ENCODE results near the gene KLK3. TPM values are rescaled to one million over a fixed set of nuclear protein-coding genes. Genes with fewer than 3 reads are reported as not detected.
"Not testable (repeated sequence)": the region's sequence is repeated elsewhere in the genome, so short reads cannot be mapped to it uniquely, and the experiment has no call there.

The KLK3 gene
- total and polyA plus RNA-seq, 2 donors, result not detected

DNA sequence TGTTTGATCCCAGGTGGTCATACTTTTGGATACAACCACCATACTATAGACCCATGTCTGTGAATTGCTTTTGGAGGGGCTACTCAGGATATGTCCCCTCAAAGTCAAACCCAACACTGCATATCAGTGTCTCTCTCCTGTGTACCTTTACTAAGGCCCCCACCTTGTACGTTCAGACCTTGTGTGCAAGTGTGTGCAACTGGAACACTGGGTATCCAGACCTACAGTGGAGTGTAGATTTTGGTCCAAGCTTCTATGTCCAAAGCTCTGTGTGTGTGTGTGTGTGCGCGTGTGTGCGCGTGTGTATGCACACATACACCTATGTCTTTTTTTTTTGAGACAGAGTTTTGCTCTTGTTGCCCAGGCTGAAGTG, 36.5 kb downstream of the KLK3 start:
- 78% methylated on average over 5 of the region's 5 CpGs for WGBS
- H3K36me3 ChIP-seq (ENCODE audit: insufficient read depth), result no peaks in the 10 kb centered on the region
- no peak for DNase-seq (ENCODE audit: extremely low spot score)
- H3K4me1 ChIP-seq (ENCODE audit: insufficient read depth), result no peaks in the 10 kb centered on the region
- no peak overlapping the region for H3K27ac ChIP-seq (ENCODE audit: low read depth)
- no peak overlapping the region for H3K4me3 ChIP-seq (ENCODE audit: low read depth, low read length)

DNA sequence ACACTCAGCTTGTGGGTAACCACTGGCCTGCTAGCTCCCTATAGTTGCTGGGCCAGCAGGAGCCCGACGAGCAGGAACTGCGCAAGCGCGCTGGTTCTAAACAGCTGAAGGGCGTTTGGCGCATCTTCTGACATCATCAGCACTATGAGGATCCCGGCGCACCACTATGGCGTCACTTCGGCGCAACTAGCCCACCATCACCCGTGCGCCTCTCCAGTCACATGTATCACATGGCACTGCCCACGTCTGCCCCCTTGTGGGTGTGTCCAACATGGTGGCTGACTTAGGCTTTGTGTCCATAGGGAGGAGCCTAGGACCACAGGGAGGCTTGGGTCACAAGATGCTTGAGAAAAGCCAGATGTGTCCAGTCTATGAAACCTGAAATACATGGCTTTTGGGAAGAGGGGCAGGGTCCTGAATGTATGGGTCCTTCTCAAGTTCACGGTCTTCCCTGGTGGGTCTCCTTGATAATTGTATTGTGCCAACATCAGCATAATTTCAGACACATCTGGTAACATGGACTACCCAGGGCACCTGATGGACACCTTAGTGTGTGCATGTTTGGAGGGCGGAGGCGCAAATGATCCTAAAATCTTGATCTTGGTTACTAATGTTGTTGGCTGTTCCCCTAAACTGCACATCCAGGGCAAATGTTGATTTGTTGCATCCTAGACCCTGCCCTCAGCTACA, 38.5 kb downstream of the KLK3 start:
- 89% methylated on average over 18 of the region's 18 CpGs for WGBS
- no peaks in the 10 kb centered on the region for H3K36me3 ChIP-seq (ENCODE audit: insufficient read depth)
- no peak overlapping the region for H3K27ac ChIP-seq (ENCODE audit: low read depth)

DNA sequence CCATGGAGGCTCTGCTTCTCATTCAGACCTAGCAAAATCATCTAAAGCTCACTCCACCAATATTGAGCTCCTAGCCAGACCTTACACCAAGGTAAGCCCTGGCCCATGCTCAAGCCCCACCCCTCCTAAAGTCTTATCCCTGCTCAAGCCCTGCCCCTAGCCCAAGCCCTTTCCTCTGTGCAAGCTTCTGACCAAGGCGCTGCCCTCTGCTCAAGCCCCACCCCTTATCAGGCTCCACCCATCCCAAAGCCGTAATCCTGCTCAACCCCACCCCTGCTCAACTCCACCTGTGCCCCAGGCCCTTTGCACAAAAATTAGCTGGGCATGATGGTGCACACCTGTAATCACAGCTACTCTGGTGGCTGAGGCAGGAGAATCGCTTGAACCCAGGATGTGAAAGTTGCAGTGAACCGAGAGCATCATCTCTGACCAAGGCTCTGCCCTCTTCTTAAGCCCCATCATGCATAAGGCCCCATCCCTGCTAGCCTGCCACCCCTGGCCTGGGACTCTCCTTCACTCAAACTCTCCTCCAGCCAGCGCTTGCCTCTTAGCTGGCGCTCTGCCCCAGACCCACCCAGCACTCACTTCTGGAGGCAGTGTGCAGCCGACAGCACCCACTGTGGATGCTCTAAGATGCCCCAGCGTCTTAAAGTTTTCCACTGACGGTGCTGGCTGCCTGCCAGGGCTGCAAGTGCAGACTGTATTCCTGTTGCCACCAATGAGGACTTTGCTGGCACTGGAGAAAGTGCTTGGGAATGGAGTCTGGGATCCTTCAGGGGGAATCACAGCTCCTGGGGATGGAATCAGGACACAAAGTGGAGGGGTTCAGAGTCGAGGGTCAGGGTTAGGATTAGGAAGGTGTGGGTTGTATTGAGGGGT, 40.0 kb downstream of the KLK3 start:
- Histone ChIP-seq H3K4me3 (ENCODE audit: low read depth, low read length) (no peak overlapping the region), H3K36me3 (ENCODE audit: insufficient read depth) (no peaks in the 10 kb centered on the region), H3K27ac (ENCODE audit: low read depth) (no peak overlapping the region), H3K4me1 (ENCODE audit: insufficient read depth) (no peaks in the 10 kb centered on the region)
- no peak for DNase-seq (ENCODE audit: extremely low spot score)
- 57% methylated on average over 10 of the region's 10 CpGs for WGBS

More for the DNA sequence above, 38.5 kb downstream of the KLK3 start:
- no peaks in the 10 kb centered on the region for H3K4me1 ChIP-seq (ENCODE audit: insufficient read depth)
- H3K4me3 ChIP-seq (ENCODE audit: low read depth, low read length), result no peak overlapping the region
- no peak for DNase-seq (ENCODE audit: extremely low spot score)

DNA sequence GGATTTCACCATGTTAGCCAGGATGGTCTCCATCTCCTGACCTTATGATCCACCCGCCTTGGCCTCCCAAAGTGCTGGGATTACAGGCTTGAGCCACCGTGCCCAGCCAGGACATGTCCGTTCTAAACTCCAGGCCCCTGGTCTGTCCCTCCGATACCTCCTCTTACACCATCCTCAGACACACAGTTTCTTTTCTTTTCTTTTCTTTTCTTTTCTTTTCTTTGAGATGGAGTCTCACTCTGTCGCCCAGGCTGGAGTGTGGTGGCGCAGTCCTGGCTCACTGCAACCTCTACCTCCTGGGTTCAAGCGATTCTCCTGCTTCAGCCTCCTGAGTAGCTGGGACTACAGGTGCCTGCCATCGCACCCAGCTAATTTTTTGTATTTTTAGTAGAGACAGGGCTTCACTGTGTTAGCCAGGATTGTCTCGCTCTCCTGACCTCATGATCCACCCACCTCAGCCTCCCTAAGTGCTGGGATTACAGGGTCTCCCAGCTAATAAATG, 41.4 kb downstream of the KLK3 start:
- not testable (repeated sequence) for H3K4me3 ChIP-seq (ENCODE audit: low read depth, low read length); H3K36me3 ChIP-seq (ENCODE audit: insufficient read depth); DNase-seq (ENCODE audit: extremely low spot score); H3K4me1 ChIP-seq (ENCODE audit: insufficient read depth); H3K27ac ChIP-seq (ENCODE audit: low read depth)
- 83% methylated on average over 9 of the region's 9 CpGs for WGBS

DNA sequence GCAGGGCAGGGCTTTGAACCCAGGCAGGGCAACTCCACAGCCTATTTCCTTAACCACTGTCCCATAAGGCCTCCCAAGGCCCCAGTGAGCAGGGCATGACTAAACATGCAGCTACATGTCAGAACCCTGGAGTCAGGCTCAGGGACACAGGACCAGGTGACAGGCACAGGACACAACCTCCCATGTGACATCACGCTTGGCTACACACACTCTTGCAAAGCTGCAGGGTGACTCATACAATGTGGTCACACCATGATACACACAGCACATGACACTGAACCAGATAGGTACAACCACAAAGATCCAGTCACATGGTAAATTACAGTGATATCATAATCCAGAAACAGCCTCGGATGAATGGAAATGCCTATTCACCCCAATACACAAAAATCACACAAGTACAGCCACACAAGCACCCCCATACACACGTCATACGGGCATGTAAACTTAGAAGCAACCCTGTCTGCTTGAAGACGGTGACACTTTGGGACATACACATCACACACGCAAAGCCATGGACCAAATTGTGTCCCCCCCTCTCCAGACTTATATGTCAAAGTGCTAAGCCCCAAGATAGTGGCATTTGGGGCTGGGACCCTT, 42.0 kb downstream of the KLK3 start:
- no peak for DNase-seq (ENCODE audit: extremely low spot score)
- Histone ChIP-seq H3K4me3 (ENCODE audit: low read depth, low read length) (no peak overlapping the region), H3K27ac (ENCODE audit: low read depth) (no peak overlapping the region), H3K4me1 (ENCODE audit: insufficient read depth) (no peaks in the 10 kb centered on the region), H3K36me3 (ENCODE audit: insufficient read depth) (no peaks in the 10 kb centered on the region)
- 71% methylated on average over 6 of the region's 6 CpGs for WGBS

DNA sequence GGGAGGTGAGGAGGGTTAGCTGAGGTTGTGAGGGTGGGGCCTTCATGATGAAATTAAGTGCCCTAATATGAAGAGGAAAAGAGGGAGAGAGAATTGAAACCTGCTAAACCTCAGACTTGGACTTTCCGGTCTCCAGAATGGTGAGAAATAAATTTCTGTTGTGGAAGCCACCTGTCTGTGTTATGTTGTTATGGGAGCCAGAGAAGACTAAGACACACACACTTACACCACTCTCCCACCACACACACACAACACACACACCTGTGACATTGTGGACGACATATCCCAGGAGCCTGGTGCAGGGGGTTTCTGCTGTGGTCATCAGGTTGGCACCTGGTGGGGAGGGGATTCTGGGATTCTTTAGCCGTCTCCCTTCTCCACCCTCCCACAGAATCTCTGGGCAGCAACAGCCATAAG, 42.5 kb downstream of the KLK3 start:
- Histone ChIP-seq H3K4me1 (ENCODE audit: insufficient read depth) (no peaks in the 10 kb centered on the region), H3K27ac (ENCODE audit: low read depth) (no peak overlapping the region), H3K36me3 (ENCODE audit: insufficient read depth) (no peaks in the 10 kb centered on the region), H3K4me3 (ENCODE audit: low read depth, low read length) (no peak overlapping the region)
- 54% methylated on average over 3 of the region's 3 CpGs for whole genome bisulfite sequencing
- no peak for DNase-seq (ENCODE audit: extremely low spot score)

DNA sequence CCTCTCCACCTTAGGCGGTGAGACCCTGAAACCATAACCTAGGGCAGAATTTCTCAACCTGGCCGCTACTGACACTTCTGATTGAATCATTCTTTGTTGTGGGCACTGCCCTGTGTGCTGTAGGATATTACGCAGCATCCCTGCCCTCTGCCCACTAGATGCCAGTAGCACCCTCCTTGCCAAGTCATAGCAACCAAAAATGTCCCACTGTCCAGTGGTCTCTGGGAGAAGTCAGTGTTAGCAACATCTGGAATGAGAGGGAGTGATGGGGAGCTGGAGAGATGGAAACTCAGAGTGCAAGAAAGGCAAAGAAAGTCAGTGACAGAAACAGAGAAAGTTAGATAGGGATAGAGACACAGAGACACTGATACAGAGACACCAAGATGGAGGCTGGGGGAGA, 42.9 kb downstream of the KLK3 start:
- H3K27ac ChIP-seq (ENCODE audit: low read depth), result no peak overlapping the region
- no peak overlapping the region for H3K4me3 ChIP-seq (ENCODE audit: low read depth, low read length)
- DNase-seq (ENCODE audit: extremely low spot score), result no peak
- WGBS, result 77% methylated on average over 3 of the region's 3 CpGs
- no peaks in the 10 kb centered on the region for H3K4me1 ChIP-seq (ENCODE audit: insufficient read depth)
- H3K36me3 ChIP-seq (ENCODE audit: insufficient read depth), result no peaks in the 10 kb centered on the region

DNA sequence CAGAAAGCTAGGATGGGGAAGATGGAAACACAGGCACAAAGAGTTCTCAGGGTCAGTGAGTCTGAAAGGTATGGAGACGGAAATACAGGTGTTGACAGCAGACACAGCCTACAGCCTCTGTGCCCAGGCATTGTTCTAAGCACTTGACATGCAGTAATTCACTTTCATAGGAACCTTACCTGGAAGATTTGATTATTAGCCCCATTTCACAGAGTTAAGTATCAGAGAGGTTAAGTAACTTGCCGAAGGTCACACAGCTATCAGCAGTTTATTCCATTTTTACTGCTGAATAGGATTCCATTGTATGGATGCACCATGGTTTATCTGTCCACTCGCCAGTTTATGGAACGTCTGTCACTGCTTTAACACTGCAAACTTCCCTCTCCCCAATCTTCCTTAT, 43.3 kb downstream of the KLK3 start:
- Histone ChIP-seq H3K36me3 (ENCODE audit: insufficient read depth) (no peaks in the 10 kb centered on the region), H3K27ac (ENCODE audit: low read depth) (no peak overlapping the region), H3K4me1 (ENCODE audit: insufficient read depth) (no peaks in the 10 kb centered on the region), H3K4me3 (ENCODE audit: low read depth, low read length) (no peak overlapping the region)
- DNase-seq (ENCODE audit: extremely low spot score), result no peak
- 72% methylated on average over 4 of the region's 4 CpGs for WGBS

DNA sequence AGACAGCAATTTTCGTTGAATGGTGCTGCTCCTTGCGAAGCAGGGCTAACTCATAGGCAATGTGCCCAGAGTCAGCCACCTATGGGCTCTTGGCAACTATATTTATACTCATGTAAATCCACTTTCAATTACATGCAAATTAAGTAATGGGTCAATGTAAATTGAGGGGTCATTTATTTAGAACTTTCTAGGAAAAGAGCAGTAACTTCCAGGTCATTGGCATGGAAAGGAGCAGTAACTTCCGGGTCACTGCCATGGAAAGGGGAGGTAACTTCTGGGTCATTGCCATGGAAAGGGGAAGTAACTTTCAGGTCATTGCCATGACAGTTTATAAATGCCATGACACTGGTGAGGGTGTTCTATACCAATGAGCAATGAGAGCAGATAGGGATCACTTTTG, 44.9 kb downstream of the KLK3 start:
- WGBS, result 86% methylated on average over 3 of the region's 3 CpGs
- no peaks in the 10 kb centered on the region for H3K36me3 ChIP-seq (ENCODE audit: insufficient read depth)
- no peak overlapping the region for H3K4me3 ChIP-seq (ENCODE audit: low read depth, low read length)
- DNase-seq (ENCODE audit: extremely low spot score), result no peak
- no peak overlapping the region for H3K27ac ChIP-seq (ENCODE audit: low read depth)
- H3K4me1 ChIP-seq (ENCODE audit: insufficient read depth), result no peaks in the 10 kb centered on the region

DNA sequence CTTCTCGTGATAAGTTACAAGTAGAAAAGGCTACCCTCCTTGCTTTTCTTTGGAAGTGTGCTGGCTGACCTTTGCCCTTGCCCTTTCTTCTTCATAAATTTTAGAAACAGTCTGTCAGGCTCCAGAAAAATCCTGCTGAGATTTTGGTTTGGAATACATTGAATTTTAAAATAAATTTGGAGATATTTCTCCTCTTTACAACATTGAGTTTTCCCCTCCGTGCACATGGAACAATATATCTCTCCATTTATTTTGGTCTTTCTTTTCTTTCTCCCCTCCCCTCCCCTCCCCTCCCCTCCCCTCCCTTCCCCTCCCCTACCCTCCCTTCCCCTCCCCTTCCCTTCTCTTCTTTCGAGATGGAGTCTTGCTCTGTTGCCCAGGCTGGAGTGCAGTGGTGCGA, 47.9 kb downstream of the KLK3 start:
- no peak overlapping the region for H3K4me3 ChIP-seq (ENCODE audit: low read depth, low read length)
- DNase-seq (ENCODE audit: extremely low spot score), result no peak
- no peaks in the 10 kb centered on the region for H3K4me1 ChIP-seq (ENCODE audit: insufficient read depth)
- 68% methylated on average over 4 of the region's 4 CpGs for WGBS
- no peaks in the 10 kb centered on the region for H3K36me3 ChIP-seq (ENCODE audit: insufficient read depth)
- H3K27ac ChIP-seq (ENCODE audit: low read depth), result no peak overlapping the region

DNA sequence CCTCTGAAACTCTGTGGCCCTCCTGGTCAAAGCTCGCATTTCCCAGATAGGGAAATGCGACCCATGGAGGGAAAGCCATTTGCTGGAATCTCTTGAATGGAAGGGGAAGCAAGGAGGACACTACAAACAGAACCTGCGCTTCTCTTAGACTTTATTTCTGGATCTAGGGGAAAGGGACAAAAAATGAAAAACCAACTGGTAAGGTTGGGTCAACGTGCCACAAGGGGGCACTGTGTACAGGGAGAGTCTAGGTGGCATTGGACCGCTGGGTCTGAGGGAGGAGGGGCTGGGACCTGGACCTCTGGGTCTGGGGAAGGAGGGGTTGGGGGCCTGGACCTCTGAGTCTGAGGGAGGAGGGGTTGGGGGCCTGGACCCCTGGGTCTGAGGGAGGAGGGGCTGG, 51.5 kb downstream of the KLK3 start:
- Histone ChIP-seq H3K4me3 (ENCODE audit: low read depth, low read length) (no peak overlapping the region), H3K4me1 (ENCODE audit: insufficient read depth) (no peaks in the 10 kb centered on the region), H3K36me3 (ENCODE audit: insufficient read depth) (no peaks in the 10 kb centered on the region), H3K27ac (ENCODE audit: low read depth) (no peak overlapping the region)
- WGBS, result 17% methylated on average over 5 of the region's 5 CpGs
- no peak for DNase-seq (ENCODE audit: extremely low spot score)

DNA sequence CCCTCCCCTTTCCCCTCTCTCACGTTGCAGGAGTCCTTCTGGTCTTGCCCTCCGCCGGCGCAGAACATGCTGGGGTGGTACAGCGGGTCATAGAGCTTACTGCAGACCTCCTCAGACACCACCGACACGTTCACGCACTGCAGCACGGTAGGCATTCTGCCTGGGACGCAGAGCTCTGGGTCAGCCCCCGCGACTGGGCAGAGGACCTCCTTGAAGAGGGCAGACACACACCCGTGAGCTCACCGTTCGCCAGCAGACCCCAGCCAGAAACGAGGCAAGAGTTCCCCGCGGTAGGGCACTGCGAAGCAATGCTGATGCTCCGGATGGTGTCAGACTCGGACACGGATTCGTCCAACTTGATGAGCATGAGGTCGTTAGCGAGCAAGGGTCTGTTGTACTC, 53.6 kb downstream of the KLK3 start:
- no peak overlapping the region for H3K27ac ChIP-seq (ENCODE audit: low read depth)
- no peak overlapping the region for H3K4me3 ChIP-seq (ENCODE audit: low read depth, low read length)
- 60% methylated on average over 25 of the region's 25 CpGs for WGBS
- H3K36me3 ChIP-seq (ENCODE audit: insufficient read depth), result no peaks in the 10 kb centered on the region
- DNase-seq (ENCODE audit: extremely low spot score), result no peak
- no peaks in the 10 kb centered on the region for H3K4me1 ChIP-seq (ENCODE audit: insufficient read depth)

DNA sequence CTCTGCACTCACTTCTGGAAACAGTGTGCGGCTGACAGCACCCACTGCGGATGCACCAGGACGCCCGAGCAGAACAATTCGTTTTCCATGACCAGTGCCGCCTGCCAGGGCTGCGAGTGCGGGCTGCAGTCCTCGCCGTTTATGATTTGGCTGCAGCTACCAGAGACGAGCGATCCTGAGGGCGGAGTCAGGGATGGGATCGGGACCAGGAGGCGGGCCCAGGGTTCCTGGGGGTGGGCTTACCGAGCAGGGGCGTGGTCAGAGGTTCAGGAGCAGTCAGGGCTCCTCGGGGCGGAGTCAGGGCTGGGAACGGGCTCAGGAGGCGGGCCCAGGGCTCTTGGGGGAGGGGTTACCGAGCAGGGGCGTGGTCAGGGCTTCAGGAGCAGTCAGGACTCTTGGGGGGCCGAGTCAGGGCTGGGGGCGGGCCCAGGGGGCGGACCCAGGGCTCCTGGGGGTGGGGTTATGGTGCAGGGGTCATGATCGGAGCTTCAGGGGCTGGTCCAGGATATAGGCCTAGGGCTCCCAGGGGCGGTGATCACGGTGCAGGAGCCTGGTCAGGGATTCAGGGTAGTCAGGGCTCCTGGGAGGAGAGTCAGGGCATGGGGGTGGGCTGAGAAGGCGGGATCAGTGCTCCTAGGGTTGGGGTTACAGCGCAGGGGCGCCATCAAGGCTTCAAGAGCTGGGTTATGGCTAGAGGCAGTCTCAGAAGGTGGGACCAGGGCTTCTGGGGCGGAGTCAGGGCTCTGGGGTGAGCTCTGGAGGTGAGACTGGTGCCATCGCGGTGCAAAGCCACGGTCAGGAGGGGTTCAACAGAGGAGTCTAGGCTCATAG, 54.7 kb downstream of the KLK3 start:
- no peaks in the 10 kb centered on the region for H3K36me3 ChIP-seq (ENCODE audit: insufficient read depth)
- no peak overlapping the region for H3K4me3 ChIP-seq (ENCODE audit: low read depth, low read length)
- H3K27ac ChIP-seq (ENCODE audit: low read depth), result no peak overlapping the region
- H3K4me1 ChIP-seq (ENCODE audit: insufficient read depth), result no peaks in the 10 kb centered on the region
- DNase-seq (ENCODE audit: extremely low spot score), result no peak
- 3% methylated on average over 36 of the region's 36 CpGs for WGBS

Data from urinary bladder (tissue), 4 donors.